ENCODE data around the gene CMIP.
A peak's percentile ranks its signal among the peaks of the same experiment; 100 is the strongest.

CMIP gene

GRCh38 chr16:81640681-81641070 is 196.1 kb downstream of the CMIP start:
- no peak overlapping the region for H3K4me3 ChIP-seq
- no peaks in the 10 kb centered on the region for H3K36me3 ChIP-seq
- no peaks in the 10 kb centered on the region for H3K27me3 ChIP-seq
- TF ChIP-seq CTCF (IDR thresholded peaks at IDR 0.05) = no peak
- no peak overlapping the region for H3K27ac ChIP-seq
- intact Hi-C loops (cut with DNase I; ENCODE audit: low total_unique reads) = no loop called here
- DNase-seq = no peak
- H3K4me1 ChIP-seq = peaks cover 0 to 6% (median 0%) of the 10 kb centered on the region in 4 donors
- H3K9me3 ChIP-seq = no peaks in the 10 kb centered on the region

GRCh38 chr16:81641395-81642106 is 196.9 kb downstream of the CMIP start:
- intact Hi-C loops (cut with DNase I; ENCODE audit: low total_unique reads) = no loop called here
- no peak overlapping the region for H3K27ac ChIP-seq
- H3K4me3 ChIP-seq = no peak overlapping the region
- no peaks in the 10 kb centered on the region for H3K9me3 ChIP-seq
- no peak for TF ChIP-seq CTCF (IDR thresholded peaks at IDR 0.05)
- H3K4me1 ChIP-seq = peaks cover 0 to 7% (median 0%) of the 10 kb centered on the region in 4 donors
- H3K27me3 ChIP-seq = no peaks in the 10 kb centered on the region
- DNase-seq = no peak
- no peaks in the 10 kb centered on the region for H3K36me3 ChIP-seq

- Histone ChIP-seq H3K27me3 (no peaks in the 10 kb centered on the region), H3K4me3 (no peak overlapping the region), H3K4me1 (peaks cover 0 to 7% (median 0%) of the 10 kb centered on the region in 4 donors), H3K36me3 (no peaks in the 10 kb centered on the region), H3K27ac (no peak overlapping the region), H3K9me3 (no peaks in the 10 kb centered on the region)
- intact Hi-C loops (cut with DNase I; ENCODE audit: low total_unique reads) = no loop called here
- no peak for DNase-seq
- TF ChIP-seq CTCF (IDR thresholded peaks at IDR 0.05) = no peak
Measured at GRCh38 chr16:81642107-81642436, 197.5 kb downstream of the CMIP start.

GRCh38 chr16:81642943-81643342 is 198.3 kb downstream of the CMIP start:
- Histone ChIP-seq H3K36me3 (no peaks in the 10 kb centered on the region), H3K4me3 (no peak overlapping the region), H3K27me3 (no peaks in the 10 kb centered on the region), H3K9me3 (no peaks in the 10 kb centered on the region), H3K4me1 (peaks cover 0 to 7% (median 0%) of the 10 kb centered on the region in 4 donors), H3K27ac (no peak overlapping the region)
- intact Hi-C loops (cut with DNase I; ENCODE audit: low total_unique reads) = no loop called here
- TF ChIP-seq CTCF (IDR thresholded peaks at IDR 0.05) = no peak
- DNase-seq = no peak

- H3K27ac ChIP-seq = no peak overlapping the region
- intact Hi-C loops (cut with DNase I; ENCODE audit: low total_unique reads) = no loop called here
- H3K36me3 ChIP-seq = no peaks in the 10 kb centered on the region
- no peaks in the 10 kb centered on the region for H3K27me3 ChIP-seq
- no peak overlapping the region for H3K4me3 ChIP-seq
- no peak for TF ChIP-seq CTCF (IDR thresholded peaks at IDR 0.05)
- no peaks in the 10 kb centered on the region for H3K9me3 ChIP-seq
- H3K4me1 ChIP-seq = peaks cover 0 to 7% (median 0%) of the 10 kb centered on the region in 4 donors
- DNase-seq = peak in 1 of 2 donors; percentile 29
Measured at GRCh38 chr16:81645266-81645694, 200.7 kb downstream of the CMIP start.
